HG03039 (cell line): Measurements from ENCODE around the gene CD22.
A peak's percentile ranks its signal among the peaks of the same experiment; 100 is the strongest.

Source experiments
- ATAC-seq: cut with Tn5 transposase; IDR thresholded peaks from one replicate; pipeline ENCODE4 v1.9.1; 2021; ENCODE audit warnings: mild to moderate bottlenecking, moderate library complexity; ENCODE audit not compliant: unreplicated experiment

Gene CD22

DNA sequence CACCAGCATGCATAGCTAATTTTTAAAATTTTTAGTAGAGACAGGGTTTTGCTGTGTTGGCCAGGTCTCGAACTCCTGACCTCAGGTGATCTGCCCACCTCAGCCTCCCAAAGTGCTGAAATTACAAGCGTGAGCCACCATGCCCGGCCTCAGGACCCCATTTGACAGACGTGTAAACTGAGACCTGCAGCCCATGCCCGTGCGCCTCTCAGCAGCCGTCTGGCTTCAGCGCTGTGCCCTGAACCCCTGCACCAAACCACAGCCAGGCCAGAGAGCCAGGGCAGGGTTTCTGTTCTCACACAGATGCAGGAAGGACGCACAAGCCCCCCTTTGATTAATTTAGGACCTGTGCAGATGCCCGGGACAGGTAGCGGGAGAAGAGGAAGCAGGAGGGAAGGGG is 11.4 kb downstream of the CD22 start:
- ATAC-seq = no peak

DNA sequence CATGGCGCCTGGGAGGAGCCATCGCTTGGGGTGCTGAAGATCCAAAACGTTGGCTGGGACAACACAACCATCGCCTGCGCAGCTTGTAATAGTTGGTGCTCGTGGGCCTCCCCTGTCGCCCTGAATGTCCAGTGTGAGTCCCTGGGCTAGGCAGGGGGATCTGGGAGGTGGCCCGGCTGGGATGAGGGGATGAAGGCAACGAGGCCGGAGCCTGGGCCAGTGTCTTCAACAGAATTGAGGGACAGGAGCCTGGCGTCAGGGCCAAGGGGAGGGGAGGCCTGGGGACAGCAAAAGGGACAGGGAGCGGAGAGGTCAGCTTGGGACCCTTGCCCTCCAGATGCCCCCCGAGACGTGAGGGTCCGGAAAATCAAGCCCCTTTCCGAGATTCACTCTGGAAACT is 12.0 kb downstream of the CD22 start:
- no peak for ATAC-seq

DNA sequence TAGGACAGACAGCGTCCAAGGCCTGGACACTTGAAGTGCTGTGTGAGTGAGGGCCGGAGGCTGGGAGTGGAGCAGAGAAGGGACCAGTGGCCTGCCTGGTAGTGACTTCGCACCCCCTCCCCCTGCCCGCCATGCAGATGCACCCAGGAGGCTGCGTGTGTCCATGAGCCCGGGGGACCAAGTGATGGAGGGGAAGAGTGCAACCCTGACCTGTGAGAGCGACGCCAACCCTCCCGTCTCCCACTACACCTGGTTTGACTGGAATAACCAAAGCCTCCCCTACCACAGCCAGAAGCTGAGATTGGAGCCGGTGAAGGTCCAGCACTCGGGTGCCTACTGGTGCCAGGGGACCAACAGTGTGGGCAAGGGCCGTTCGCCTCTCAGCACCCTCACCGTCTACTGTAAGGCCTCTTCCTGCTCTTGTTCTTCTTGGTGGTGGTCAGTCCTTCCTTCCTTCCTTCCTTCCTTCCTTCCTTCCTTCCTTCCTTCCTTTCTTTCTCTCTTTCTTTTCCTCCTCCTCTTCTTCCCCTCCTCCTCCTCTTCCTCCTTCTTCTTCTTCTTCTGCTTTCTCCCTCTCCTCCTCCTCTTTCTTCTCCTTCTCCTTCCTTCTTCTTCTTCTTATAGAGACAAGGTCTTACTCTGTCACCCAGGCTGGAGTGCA is 12.7 kb downstream of the CD22 start:
- no peak for ATAC-seq

DNA sequence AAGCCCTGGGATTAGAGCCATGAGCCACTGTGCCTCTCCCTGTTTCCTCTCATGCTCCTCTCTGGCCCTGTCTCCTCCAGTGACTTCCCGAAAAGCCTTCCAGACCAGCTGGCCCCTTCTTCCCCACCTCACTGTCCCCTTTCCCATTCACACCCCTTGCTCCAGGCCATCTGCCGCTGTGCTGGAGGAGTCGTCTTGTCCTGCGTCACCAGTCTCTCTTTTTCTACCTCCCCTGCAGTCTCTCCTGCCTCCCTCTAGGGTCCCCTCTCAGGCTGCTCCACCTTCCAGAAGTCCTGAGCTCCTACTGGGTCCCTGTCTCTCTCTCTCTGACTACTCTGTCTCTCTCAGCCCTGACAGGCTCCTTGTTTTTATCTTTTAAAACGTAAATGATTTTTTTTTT is 13.4 kb downstream of the CD22 start:
- ATAC-seq = no peak

DNA sequence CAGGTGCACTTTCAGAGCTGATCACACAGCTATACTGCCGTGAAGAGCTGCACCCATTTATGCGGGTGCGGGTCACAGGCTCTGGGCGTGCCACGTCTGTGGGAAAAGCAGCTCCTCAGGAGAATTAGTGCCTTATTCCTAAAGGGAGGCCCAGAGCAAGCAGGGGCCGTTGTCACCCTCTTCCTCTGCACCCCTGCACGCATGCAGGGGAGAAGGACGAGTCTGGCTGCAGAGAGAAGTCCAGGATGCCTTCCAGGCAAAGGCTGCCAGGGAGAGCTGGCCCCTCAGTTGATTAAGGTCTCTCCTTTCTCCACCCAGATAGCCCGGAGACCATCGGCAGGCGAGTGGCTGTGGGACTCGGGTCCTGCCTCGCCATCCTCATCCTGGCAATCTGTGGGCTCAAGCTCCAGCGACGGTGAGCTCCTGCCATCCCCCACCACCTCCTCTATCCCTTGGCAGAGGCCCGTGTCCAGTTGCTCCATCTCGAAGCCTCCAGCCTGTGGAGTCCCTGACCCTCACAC is 15.6 kb downstream of the CD22 start:
- ATAC-seq = no peak

DNA sequence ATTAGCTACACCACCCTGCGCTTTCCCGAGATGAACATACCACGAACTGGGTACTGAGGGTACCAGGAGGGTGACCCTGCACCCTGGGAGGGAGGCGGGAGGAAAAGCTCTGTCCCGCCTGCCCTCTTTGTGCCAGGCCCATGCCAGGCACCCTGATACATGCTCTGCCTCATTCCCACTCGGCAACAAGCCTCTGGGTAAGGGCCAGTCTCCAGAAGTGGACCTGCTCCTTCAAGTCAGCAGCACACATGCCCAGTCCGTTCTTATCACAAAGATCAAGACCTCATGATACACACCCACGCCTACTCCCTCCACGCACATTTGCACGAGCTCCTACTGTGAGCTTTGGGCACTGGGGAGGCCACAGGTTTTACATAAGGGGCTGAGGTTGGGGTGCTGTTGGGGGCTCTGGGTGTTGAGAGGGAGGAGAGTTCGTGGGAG is 16.7 kb downstream of the CD22 start:
- ATAC-seq = no peak

DNA sequence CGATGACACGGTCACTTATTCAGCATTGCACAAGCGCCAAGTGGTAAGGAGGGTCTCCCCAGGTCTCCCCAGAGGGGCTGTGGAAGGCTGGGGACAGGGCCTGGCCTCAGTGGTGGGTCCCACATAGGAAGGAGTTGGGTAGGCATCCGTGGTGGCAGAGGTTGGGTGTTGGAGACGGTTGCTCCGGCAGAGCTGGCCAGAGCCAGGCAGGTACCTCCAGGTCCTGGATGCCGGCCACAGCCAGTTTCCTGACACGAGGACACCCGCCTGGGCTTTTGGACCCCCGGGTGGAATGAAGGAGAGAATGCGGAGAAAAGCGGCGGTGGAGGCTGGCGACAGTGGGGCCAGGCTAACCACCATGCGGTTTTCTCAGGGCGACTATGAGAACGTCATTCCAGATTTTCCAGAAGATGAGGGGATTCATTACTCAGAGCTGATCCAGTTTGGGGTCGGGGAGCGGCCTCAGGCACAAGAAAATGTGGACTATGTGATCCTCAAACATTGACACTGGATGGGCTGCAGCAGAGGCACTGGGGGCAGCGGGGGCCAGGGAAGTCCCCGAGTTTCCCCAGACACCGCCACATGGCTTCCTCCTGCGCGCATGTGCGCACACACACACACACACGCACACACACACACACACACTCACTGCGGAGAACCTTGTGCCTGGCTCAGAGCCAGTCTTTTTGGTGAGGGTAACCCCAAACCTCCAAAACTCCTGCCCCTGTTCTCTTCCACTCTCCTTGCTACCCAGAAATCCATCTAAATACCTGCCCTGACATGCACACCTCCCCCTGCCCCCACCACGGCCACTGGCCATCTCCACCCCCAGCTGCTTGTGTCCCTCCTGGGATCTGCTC is 17.4 kb downstream of the CD22 start:
- peak; percentile 42 for ATAC-seq

DNA sequence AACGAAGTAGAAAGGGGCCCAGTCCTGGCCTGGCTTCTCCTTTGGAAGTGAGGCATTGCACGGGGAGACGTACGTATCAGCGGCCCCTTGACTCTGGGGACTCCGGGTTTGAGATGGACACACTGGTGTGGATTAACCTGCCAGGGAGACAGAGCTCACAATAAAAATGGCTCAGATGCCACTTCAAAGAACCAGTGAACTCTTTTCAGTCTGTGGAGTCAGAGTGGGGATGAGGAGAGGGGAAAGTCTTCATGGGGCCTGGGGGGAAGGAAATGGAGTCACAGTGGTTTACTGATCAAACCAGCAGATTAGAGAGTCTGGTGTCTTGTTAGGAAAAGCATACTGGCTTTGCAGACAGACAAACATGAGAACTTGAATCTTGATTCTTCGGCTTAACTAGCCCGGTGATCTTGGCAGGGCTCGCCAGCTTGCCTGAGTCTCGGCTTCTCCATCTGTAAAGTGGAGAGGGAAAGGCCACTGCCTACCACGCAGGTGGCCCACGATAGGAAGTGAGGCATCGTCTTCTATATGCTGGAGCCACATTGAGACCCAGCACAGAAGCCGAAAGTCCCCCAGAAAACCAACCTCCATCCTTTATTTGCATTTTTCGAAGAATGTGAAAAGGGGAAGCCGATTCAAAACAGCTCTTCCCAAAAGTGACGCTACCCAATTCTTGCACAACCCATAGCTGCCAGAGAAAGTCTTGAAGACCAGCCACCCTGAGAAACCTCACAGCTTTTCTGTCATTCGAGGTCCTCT is 18.4 kb downstream of the CD22 start, which contains the start of gene FFAR1:
Gene FFAR1 (plus strand): TSS at position 732 of the 759 bp plus-strand sequence. CDS start 3,650 bp downstream, outside the sequence.
- peak; percentile 44 for ATAC-seq

DNA sequence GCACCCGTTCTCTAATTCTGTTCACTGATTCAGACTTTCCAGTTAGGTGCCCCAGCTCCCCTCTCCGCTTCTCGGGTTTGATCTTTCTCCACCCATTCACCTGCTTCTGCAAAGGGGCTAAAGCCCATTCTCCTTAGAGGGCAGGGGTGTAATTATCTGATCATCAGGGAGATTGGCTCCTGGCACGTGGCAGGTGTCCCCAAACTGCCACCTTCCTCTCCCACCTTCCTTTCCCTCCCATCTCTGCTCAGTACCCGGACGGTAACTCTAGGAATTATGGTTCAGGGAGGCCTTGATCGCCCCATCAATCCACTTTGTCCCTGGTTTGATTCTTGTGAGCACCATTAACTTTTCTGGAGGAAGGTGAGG is 18.9 kb downstream of the CD22 start:
- ATAC-seq = no peak

DNA sequence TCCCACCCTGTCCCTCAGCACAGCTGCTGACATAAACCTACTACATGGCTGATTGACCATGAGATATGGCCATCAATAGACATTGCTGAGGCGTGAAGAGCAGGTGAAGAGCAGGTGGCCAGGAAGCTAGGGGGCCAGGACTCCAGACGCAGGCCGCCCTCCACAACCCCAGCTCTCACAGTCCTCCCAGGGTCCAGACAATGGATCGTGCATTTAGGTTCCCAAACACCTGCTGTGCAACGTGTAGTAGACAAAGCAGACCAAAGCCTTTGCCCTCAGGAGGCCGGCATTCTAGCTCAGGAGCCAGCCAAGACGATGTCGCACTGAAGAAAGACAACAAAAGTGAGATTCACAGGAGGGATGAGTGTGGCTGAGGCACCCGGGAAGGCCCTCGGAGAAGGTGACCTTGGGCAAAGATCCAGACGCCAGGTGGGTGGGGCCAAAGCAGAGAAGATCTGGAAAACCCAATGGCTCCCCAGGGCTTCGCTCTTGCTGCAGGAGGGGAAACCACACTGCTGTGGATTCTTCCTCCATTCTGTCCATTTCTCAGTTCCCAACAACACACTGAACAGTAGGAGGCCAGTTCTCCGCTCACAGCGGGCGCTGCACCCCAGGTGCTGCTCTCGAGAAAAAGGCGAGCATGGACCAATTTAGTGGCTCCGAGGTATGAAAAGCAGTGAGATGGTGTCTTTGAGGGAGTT is 20.1 kb downstream of the CD22 start:
- ATAC-seq = no peak

DNA sequence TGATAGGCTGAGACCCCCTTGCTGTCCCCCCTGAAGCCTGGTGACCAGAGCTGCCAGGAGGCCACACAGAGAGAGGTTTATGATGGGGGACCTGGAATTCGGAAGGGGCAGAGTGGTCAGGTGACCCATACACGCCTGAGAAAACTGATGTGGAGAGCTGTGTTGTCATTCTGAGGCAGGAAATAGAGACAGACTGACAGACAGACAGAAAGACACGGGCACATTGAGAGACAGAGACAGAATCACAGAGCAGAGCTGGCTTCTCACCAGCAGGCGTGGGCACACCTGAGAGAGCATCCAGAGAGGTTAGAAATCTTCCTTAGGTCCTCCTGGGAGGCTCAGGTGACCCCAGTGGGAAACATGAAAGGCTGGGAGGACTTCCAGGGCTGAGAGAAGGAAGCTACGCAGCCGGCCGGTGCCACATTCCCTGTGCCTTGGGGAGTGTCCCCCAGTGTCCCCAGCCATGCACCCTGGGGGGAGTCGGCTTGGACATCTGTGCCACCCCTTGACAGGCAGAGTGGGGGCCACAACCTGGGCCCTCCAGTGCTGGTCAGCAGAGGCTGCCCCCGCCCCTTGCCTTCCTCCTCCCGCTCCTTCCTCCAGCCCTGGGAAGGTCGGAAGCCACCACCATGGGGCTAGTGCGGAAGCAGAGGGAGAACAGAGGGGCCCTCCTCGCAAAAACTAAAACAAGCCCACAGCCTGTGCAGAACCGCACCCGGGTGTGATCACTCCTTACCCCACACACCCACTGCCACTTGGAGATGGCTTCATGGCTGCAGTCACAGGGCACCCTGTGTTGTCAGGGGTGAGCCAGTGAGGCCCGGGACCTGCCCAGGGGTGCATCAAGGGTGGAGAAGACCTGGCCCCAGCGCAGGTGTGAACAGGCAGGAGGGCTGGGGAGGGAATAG is 20.9 kb downstream of the CD22 start:
- no peak for ATAC-seq

DNA sequence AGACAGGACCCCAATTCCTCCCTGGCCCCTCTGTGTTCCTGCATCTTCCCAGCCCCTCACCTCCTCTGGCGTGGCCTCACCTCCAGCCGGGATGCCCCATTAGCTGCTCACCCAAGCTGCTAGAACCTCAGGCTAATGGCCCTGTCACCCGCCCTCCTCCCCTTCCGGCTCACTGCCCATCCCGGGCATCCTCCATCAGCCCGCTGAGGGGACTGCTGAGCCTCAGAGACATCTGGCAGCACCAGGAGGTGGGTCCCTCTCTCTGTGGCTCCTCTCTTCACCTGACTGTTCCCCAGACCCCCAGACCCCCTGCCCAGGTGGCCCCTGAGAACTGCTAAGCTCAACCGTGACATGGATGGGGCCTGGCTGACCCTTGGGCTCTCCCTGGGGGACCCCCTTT is 21.6 kb downstream of the CD22 start:
- ATAC-seq = no peak

DNA sequence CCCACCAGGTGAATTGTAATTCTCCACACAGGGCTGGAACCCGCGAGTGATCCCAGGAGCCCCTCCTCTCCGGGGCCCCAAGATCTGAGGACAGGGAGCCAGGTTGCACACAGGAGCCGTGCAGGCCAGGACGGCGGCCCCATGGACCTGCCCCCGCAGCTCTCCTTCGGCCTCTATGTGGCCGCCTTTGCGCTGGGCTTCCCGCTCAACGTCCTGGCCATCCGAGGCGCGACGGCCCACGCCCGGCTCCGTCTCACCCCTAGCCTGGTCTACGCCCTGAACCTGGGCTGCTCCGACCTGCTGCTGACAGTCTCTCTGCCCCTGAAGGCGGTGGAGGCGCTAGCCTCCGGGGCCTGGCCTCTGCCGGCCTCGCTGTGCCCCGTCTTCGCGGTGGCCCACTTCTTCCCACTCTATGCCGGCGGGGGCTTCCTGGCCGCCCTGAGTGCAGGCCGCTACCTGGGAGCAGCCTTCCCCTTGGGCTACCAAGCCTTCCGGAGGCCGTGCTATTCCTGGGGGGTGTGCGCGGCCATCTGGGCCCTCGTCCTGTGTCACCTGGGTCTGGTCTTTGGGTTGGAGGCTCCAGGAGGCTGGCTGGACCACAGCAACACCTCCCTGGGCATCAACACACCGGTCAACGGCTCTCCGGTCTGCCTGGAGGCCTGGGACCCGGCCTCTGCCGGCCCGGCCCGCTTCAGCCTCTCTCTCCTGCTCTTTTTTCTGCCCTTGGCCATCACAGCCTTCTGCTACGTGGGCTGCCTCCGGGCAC is 22.6 kb downstream of the CD22 start:
- ATAC-seq = no peak

DNA sequence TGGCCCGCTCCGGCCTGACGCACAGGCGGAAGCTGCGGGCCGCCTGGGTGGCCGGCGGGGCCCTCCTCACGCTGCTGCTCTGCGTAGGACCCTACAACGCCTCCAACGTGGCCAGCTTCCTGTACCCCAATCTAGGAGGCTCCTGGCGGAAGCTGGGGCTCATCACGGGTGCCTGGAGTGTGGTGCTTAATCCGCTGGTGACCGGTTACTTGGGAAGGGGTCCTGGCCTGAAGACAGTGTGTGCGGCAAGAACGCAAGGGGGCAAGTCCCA is 23.1 kb downstream of the CD22 start:
- ATAC-seq = no peak

DNA sequence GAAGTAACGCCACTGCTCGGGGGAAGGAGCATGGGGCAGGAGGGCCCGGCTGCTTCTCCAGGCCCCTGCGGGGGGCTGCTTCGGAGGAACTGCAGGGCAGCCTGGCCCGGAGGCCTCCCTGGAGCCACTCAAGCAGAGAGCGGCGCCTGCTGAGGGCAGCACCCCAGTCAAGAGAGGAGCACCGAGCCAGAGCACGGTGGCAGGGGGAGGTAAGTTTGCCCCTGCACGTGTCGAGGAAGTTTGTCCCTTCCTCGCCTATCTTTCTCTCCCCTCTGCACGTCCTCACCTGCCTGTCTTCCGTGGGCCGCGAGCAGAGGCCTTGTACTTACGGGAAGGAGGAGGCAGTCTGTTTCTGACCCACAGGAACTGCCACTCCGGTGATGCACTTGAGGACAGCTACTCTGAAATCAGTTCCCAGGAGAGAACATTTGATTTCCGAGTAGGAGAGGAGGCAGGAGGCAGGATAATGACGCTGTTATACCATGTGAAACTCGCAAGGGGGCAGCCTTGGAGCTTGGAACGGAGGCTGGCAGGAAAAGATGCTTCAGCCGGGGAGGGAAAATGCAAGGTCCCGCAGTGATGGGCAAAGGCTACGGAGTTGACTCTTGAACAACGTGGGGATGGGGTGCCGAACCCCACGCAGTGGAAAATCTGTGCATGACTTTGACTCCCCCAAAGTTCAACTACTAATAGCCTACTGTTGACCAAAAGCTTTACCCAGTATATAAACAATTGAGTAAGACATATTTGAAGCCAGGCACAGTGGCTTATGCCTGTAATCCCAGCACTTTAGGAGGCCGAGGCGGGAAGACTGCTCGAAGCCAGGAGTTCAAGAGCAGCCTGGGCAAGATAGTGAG is 23.7 kb downstream of the CD22 start:
- no peak for ATAC-seq

DNA sequence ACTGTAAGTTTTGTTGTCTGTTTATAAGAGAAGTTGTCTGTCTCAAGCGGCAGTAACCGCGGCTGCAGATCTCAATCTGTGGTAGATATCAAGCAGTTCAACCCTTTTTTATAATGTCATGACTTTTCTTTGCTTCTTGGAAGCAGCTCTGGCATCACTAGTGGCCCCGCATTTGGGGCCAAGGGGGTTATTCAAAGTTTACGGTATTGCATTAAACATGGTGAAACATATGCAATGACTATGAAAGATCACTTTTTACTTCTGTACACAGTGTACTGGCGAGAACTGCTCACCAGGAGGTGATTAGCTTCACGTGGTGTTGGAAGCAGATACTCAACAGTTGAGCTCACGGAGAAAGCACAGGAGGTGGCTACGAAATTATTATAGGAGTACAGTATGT is 24.6 kb downstream of the CD22 start:
- no peak for ATAC-seq

DNA sequence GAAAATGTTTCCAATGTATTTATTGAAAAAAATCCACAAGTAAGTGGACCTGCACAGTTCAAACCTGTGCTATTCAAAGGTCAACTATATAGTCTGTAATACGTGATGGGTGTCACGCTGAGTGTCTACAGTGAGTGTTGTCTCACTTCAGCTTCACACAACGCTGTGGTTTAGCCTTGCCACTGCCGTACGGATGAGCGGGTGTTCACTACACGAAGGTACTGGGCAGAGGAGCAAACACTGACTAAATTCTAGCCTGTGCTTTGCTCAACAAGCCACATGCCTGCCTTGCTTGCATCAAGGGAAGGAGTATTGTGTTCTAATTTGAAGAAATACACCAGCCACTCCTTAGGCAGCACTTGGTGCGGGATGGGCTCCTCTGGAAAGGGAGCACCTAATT is 25.9 kb downstream of the CD22 start:
- ATAC-seq = no peak

DNA sequence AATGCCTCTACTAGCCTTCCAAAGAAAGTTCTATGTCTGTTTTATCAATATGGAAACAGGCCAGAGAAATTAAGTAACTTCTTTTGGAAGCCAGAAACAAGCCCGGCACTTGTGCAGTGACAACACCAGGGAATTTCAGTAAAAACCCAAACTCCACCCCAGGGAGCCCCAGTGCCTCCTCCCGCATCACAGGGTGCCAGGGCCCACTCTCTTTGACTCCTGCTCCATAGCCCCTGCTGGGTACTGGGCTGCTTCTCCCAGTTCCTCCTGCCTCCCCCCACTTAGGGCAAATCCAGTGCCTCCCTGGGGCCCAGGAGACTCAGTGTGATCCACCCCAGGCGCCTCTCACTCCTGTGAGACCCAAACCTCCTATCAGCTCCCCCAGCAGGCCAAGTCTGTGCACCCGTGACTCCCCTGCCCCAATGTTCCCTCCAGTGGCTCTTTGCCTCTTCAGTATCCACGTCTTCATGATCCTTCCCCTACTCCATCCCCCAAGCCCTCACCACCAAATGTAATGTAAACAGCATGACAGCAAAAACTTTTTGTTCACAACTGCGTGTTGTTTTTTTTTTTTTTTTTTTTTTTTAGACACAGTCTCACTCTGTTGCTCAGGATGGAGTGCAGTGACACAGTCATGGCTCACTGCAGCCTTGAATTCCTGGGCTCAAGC is 26.9 kb downstream of the CD22 start:
- no peak for ATAC-seq
